HEK293 (cell line): ENCODE data around the gene TMEM185B.

Experiments
- CTCF ChIA-PET: fragments of 350-600 bp; formaldehyde crosslinking; extraction: SDS; loops from one replicate; lab custom pipeline; 2021; ENCODE audit warnings: antibody characterized with exemption; lab: Yijun Ruan, JAX
- POLR2A ChIA-PET: fragments of 300-600 bp; formaldehyde crosslinking; extraction: SDS; loops from one replicate; lab custom pipeline; 2020; ENCODE audit warnings: antibody characterized with exemption, inconsistent platforms; lab: Yijun Ruan, JAX
- H3K27ac ChIP-seq: fragments of 200-500 bp; sonication (Bioruptor generic); 2 replicates; pipeline ENCODE4 v1.5.1; 2014; ENCODE audit warnings: low read depth, low read length, control low read depth, inconsistent platforms; ENCODE audit errors: extremely low read depth
- H3K36me3 ChIP-seq, 2 experiments: fragments of 200-500 bp in 1 of 2; sonication (Bioruptor generic) in 1 of 2; 1 replicate in 1 of 2; 2 replicates in 1 of 2; pipeline ENCODE4 v1.5.1; 2014 to 2017; ENCODE audit warnings: inconsistent platforms in 2 of 2, low read length in 2 of 2; ENCODE audit not compliant: control insufficient read depth in 2 of 2, insufficient read depth in 1 of 2
- H3K4me1 ChIP-seq: fragments of 200-500 bp; sonication (Bioruptor generic); 2 replicates; pipeline ENCODE4 v1.5.1; 2014; ENCODE audit warnings: mild to moderate bottlenecking, low read length, inconsistent platforms; ENCODE audit not compliant: control insufficient read depth, insufficient read depth
- H3K4me3 ChIP-seq: 2 replicates; pipeline ENCODE4 v1.5.1; 2011; ENCODE audit warnings: low read depth, mild to moderate bottlenecking, control low read depth, low read length, moderate library complexity
- H3K9me3 ChIP-seq: fragments of 200-500 bp; sonication (Bioruptor generic); 2 replicates; pipeline ENCODE4 v1.5.1; 2014; ENCODE audit warnings: low read depth, low read length, inconsistent platforms; ENCODE audit not compliant: control insufficient read depth, insufficient read depth
- BCL11B ChIP-seq: fragments of 450-650 bp; formaldehyde crosslinking; IDR thresholded peaks from 2 replicates; pipeline ENCODE4 v1.5.1; 2016; ENCODE audit warnings: low read depth, missing biosample characterization, missing genetic modification characterization
- FEZF1 ChIP-seq: fragments of 450-650 bp; formaldehyde crosslinking; IDR thresholded peaks from 2 replicates; pipeline ENCODE4 v1.5.1; 2016; ENCODE audit warnings: missing biosample characterization, missing genetic modification characterization
- GLIS1 ChIP-seq: fragments of 450-650 bp; formaldehyde crosslinking; IDR thresholded peaks from 2 replicates; pipeline ENCODE4 v1.5.1; 2016; ENCODE audit warnings: missing biosample characterization, missing genetic modification characterization
- IKZF3 ChIP-seq: fragments of 450-650 bp; IDR thresholded peaks from 2 replicates; pipeline ENCODE4 v1.5.0; 2018; ENCODE audit warnings: missing biosample characterization, mild to moderate bottlenecking, missing genetic modification characterization, moderate library complexity
- MZF1 ChIP-seq: fragments of 450-650 bp; formaldehyde crosslinking; IDR thresholded peaks from 2 replicates; pipeline ENCODE4 v1.5.1; 2017; ENCODE audit warnings: missing biosample characterization, missing genetic modification characterization, borderline replicate concordance
- PATZ1 ChIP-seq: fragments of 450-650 bp; formaldehyde crosslinking; IDR thresholded peaks from 2 replicates; pipeline ENCODE4 v1.5.1; 2016; ENCODE audit warnings: missing biosample characterization, missing genetic modification characterization
- SALL2 ChIP-seq: fragments of 450-650 bp; formaldehyde crosslinking; IDR thresholded peaks from 2 replicates; pipeline ENCODE4 v1.5.0; 2017; ENCODE audit warnings: missing biosample characterization, mild to moderate bottlenecking, missing genetic modification characterization, borderline replicate concordance
- SETDB1 ChIP-seq: IDR thresholded peaks from one replicate; pipeline ENCODE4 v1.6.1; 2017; ENCODE audit warnings: mild to moderate bottlenecking, low read length, moderate library complexity, mixed read lengths; ENCODE audit not compliant: insufficient read length
- YY2 ChIP-seq: fragments of 450-650 bp; formaldehyde crosslinking; IDR thresholded peaks from 2 replicates; pipeline ENCODE4 v1.5.1; 2016; ENCODE audit warnings: missing biosample characterization, missing genetic modification characterization
- ZBTB1 ChIP-seq: fragments of 450-650 bp; formaldehyde crosslinking; IDR thresholded peaks from 2 replicates; pipeline ENCODE4 v1.5.1; 2016; ENCODE audit warnings: missing biosample characterization, missing genetic modification characterization
- ZIC2 ChIP-seq: fragments of 450-650 bp; formaldehyde crosslinking; IDR thresholded peaks from 2 replicates; pipeline ENCODE4 v1.5.1; 2016; ENCODE audit warnings: missing biosample characterization, missing genetic modification characterization
- ZNF138 ChIP-seq: fragments of 450-650 bp; formaldehyde crosslinking; IDR thresholded peaks from 2 replicates; pipeline ENCODE4 v1.5.1; 2016; ENCODE audit warnings: missing biosample characterization, missing genetic modification characterization, borderline replicate concordance
- ZNF214 ChIP-seq: fragments of 450-650 bp; formaldehyde crosslinking; IDR thresholded peaks from 2 replicates; pipeline ENCODE4 v1.5.1; 2017; ENCODE audit warnings: missing biosample characterization, mild to moderate bottlenecking, missing genetic modification characterization, borderline replicate concordance
- ZNF488 ChIP-seq: fragments of 450-650 bp; formaldehyde crosslinking; IDR thresholded peaks from 2 replicates; pipeline ENCODE4 v1.5.1; 2016; ENCODE audit warnings: missing biosample characterization, missing genetic modification characterization
- ZNF510 ChIP-seq: fragments of 450-650 bp; formaldehyde crosslinking; IDR thresholded peaks from 2 replicates; pipeline ENCODE4 v1.5.1; 2018; ENCODE audit warnings: mild to moderate bottlenecking, missing genetic modification characterization, missing biosample characterization; ENCODE audit not compliant: insufficient replicate concordance
- ZNF600 ChIP-seq: fragments of 450-650 bp; formaldehyde crosslinking; IDR thresholded peaks from 2 replicates; pipeline ENCODE4 v1.5.1; 2016; ENCODE audit warnings: missing biosample characterization, missing genetic modification characterization
- ZNF768 ChIP-seq: fragments of 450-650 bp; formaldehyde crosslinking; IDR thresholded peaks from 2 replicates; pipeline ENCODE4 v1.5.1; 2018; ENCODE audit warnings: missing biosample characterization, mild to moderate bottlenecking, missing genetic modification characterization
- TF ChIP-seq, protein P1 (sequence below): fragments of 450-650 bp; formaldehyde crosslinking; IDR thresholded peaks from 2 replicates; pipeline ENCODE4 v1.5.1; 2016; ENCODE audit warnings: missing biosample characterization, missing genetic modification characterization
- TF ChIP-seq, protein P2 (sequence below): fragments of 450-650 bp; formaldehyde crosslinking; IDR thresholded peaks from 2 replicates; pipeline ENCODE4 v1.5.1; 2016; ENCODE audit warnings: missing biosample characterization, missing genetic modification characterization
- TF ChIP-seq, protein P3 (sequence below): sonication (generic); formaldehyde crosslinking; IDR thresholded peaks from 2 replicates; pipeline ENCODE4 v1.8.1; 2022; ENCODE audit warnings: mild to moderate bottlenecking, moderate library complexity, missing genetic modification reagents

TMEM185B gene

GRCh38 chr2:120243875-120244553 is 20.8 kb upstream of the TMEM185B start:
- ChIA-PET CTCF (no interaction called here), POLR2A (interaction anchor here (0.6 kb wide), 1 partner anchor 14 kb away, joined by 5 read pairs; no protein-coding TSS in a partner anchor)
- Histone ChIP-seq H3K9me3 (no peaks in the 10 kb centered on the region), H3K4me3 (no peak overlapping the region), H3K27ac (no peak overlapping the region), H3K36me3 (no peaks in the 10 kb centered on the region), H3K4me1 (peaks cover 13% of the 10 kb centered on the region)
- TF ChIP-seq ZBTB1 (tag by site-specific recombination): no peak
- TF ChIP-seq YY2: no peak
- TF ChIP-seq ZNF138 (tag by site-specific recombination): no peak
- no peak for TF ChIP-seq ZNF214
- no peak for TF ChIP-seq ZNF510 (tag by site-specific recombination)
- no peak for TF ChIP-seq MZF1 (tag by site-specific recombination)
- no peak for TF ChIP-seq BCL11B (tag by site-specific recombination)
- no peak for TF ChIP-seq SALL2
- TF ChIP-seq ZIC2 (tag by site-specific recombination): peak; percentile 82
- TF ChIP-seq, protein P1, sequence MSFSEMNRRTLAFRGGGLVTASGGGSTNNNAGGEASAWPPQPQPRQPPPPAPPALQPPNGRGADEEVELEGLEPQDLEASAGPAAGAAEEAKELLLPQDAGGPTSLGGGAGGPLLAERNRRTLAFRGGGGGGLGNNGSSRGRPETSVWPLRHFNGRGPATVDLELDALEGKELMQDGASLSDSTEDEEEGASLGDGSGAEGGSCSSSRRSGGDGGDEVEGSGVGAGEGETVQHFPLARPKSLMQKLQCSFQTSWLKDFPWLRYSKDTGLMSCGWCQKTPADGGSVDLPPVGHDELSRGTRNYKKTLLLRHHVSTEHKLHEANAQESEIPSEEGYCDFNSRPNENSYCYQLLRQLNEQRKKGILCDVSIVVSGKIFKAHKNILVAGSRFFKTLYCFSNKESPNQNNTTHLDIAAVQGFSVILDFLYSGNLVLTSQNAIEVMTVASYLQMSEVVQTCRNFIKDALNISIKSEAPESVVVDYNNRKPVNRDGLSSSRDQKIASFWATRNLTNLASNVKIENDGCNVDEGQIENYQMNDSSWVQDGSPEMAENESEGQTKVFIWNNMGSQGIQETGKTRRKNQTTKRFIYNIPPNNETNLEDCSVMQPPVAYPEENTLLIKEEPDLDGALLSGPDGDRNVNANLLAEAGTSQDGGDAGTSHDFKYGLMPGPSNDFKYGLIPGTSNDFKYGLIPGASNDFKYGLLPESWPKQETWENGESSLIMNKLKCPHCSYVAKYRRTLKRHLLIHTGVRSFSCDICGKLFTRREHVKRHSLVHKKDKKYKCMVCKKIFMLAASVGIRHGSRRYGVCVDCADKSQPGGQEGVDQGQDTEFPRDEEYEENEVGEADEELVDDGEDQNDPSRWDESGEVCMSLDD (tag by site-specific recombination): no peak
- TF ChIP-seq SETDB1: peak; percentile 80
- TF ChIP-seq, protein P2, sequence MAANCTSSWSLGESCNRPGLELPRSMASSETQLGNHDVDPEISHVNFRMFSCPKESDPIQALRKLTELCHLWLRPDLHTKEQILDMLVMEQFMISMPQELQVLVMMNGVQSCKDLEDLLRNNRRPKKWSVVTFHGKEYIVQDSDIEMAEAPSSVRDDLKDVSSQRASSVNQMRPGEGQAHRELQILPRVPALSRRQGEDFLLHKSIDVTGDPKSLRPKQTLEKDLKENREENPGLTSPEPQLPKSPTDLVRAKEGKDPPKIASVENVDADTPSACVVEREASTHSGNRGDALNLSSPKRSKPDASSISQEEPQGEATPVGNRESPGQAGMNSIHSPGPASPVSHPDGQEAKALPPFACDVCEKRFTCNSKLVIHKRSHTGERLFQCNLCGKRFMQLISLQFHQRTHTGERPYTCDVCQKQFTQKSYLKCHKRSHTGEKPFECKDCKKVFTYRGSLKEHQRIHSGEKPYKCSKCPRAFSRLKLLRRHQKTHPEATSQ: 0 out of 2 replicates have a peak, but pooled peaks have one; percentile 50

DNA sequence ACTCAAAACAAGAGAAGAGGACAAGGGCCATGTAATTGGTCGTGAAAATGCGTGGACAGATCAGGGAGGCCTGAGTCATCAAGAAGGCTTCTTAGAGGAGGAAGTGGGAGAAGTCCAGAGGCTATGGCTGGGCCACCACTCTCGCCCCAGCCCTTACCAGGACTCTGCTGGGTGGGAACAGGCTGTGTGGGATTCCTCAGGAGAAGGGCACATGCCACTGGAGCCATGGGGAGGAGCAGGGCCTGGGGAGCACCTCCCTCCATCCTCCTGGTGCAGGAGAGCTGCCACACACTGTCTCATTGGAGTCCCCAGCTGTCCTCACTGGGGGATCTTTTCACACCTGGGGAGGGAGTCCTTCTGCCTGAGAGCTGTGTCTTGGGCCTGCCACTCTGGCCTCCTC is 20.0 kb upstream of the TMEM185B start:
- ChIA-PET CTCF (no interaction called here), POLR2A (no interaction called here)

DNA sequence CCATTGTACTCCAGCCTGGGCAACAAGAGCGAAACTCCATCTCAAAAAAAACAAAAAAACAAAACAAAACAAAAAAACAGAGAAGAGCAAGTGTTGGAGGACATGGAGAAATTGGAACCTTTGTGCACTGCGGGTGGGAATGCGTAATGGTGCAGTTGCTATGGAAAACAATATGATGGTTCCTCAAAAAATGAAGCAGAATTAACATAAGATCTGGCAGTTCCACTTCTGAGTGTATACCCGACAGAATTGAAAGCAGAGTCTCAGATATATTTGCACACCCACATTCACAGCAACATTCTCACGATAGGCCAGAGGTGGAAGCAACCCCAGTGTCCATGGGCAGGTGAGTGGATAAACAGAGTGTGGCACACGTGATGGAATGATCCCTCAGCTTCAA is 18.5 kb upstream of the TMEM185B start:
- H3K36me3 ChIP-seq: no peaks in the 10 kb centered on the region
- POLR2A ChIA-PET: no interaction called here
- no peak overlapping the region for H3K4me3 ChIP-seq
- CTCF ChIA-PET: no interaction called here
- no peaks in the 10 kb centered on the region for H3K9me3 ChIP-seq
- no peak for TF ChIP-seq PATZ1 (tag by site-specific recombination)
- TF ChIP-seq ZNF488 (tag by site-specific recombination): no peak
- TF ChIP-seq ZNF600 (tag by site-specific recombination): no peak
- TF ChIP-seq, protein P3, sequence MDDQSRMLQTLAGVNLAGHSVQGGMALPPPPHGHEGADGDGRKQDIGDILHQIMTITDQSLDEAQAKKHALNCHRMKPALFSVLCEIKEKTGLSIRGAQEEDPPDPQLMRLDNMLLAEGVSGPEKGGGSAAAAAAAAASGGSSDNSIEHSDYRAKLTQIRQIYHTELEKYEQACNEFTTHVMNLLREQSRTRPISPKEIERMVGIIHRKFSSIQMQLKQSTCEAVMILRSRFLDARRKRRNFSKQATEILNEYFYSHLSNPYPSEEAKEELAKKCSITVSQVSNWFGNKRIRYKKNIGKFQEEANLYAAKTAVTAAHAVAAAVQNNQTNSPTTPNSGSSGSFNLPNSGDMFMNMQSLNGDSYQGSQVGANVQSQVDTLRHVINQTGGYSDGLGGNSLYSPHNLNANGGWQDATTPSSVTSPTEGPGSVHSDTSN (CRISPR knock-in tag): no peak
- TF ChIP-seq IKZF3 (tag by site-specific recombination): no peak
- H3K4me1 ChIP-seq: peaks cover 13% of the 10 kb centered on the region
- H3K27ac ChIP-seq: no peak overlapping the region

More for the DNA sequence above, 20.0 kb upstream of the TMEM185B start:
- Histone ChIP-seq H3K27ac (no peak overlapping the region), H3K9me3 (no peaks in the 10 kb centered on the region), H3K36me3 (no peaks in the 10 kb centered on the region), H3K4me1 (peaks cover 13% of the 10 kb centered on the region), H3K4me3 (no peak overlapping the region)
- TF ChIP-seq GLIS1 (tag by site-specific recombination) (peak; percentile 80), ZIC2 (tag by site-specific recombination) (peak; percentile 46), FEZF1 (no peak), ZNF768 (tag by site-specific recombination) (no peak)
